HFF-Myc (cell line): ENCODE data around the gene GTPBP4.

ENCODE experiments used
- DNase-seq: peaks from one replicate; pipeline ENCODE4 v3.0.0-alpha.2; 2011; ENCODE audit warnings: low read depth; ENCODE audit errors: extremely low read depth
- H3K4me3 ChIP-seq: replicated peaks from 2 replicates; pipeline ENCODE4 v1.5.1; 2011; ENCODE audit warnings: low read depth, mild to moderate bottlenecking, control low read depth, low read length
- TF ChIP-seq, protein P1 (sequence below): IDR thresholded peaks from 2 replicates; pipeline ENCODE4 v1.5.1; 2012; ENCODE audit warnings: mild to moderate bottlenecking, low read depth, low read length, control low read depth; ENCODE audit errors: missing control alignments

Gene GTPBP4

DNA sequence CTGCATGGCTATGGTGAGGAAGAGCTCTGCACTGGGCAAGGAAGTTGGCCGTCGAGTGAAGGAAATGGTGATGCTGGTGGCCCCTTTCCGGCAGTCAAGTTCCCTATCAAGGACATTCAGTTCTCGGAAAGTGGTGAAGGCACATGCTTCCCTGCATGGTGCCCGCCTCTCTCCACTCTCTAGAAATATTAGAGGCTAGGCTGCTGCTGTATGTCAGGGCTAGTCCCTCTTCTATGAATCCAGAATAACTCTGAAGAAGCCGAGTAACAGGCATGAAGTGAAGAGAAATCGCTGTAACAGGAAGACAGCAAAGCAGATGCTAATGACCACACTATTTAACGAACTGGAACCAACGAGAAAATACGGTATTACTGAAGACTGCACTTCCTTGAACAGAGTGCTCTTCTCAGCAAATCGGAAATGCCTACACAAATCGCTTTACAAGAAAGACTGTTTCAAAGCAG, 55.3 kb downstream of the GTPBP4 start:
- TF ChIP-seq, protein P1, sequence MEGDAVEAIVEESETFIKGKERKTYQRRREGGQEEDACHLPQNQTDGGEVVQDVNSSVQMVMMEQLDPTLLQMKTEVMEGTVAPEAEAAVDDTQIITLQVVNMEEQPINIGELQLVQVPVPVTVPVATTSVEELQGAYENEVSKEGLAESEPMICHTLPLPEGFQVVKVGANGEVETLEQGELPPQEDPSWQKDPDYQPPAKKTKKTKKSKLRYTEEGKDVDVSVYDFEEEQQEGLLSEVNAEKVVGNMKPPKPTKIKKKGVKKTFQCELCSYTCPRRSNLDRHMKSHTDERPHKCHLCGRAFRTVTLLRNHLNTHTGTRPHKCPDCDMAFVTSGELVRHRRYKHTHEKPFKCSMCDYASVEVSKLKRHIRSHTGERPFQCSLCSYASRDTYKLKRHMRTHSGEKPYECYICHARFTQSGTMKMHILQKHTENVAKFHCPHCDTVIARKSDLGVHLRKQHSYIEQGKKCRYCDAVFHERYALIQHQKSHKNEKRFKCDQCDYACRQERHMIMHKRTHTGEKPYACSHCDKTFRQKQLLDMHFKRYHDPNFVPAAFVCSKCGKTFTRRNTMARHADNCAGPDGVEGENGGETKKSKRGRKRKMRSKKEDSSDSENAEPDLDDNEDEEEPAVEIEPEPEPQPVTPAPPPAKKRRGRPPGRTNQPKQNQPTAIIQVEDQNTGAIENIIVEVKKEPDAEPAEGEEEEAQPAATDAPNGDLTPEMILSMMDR = no peak
- DNase-seq = no peak
- no peak overlapping the region for H3K4me3 ChIP-seq

DNA sequence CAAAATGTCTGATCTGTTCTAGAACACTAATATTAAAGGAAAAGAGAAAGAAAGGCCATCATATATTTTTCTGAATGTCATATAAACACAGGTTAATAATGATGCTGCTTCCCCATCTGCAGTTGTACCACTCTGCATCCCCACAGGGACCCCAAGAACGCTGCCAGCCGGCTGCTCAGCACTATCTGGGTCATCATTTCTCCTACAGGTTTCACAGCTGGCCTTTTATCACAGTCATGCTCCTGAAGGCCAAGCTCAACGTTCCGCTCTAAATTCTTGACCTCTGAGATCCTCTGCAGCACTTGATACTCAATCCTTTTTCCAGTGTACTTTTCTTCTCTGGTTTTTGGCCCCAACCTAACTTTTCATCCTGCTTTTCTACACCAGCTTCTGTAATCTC, 55.9 kb downstream of the GTPBP4 start:
- no peak for DNase-seq
- H3K4me3 ChIP-seq = no peak overlapping the region
- TF ChIP-seq, protein P1 = no peak

DNA sequence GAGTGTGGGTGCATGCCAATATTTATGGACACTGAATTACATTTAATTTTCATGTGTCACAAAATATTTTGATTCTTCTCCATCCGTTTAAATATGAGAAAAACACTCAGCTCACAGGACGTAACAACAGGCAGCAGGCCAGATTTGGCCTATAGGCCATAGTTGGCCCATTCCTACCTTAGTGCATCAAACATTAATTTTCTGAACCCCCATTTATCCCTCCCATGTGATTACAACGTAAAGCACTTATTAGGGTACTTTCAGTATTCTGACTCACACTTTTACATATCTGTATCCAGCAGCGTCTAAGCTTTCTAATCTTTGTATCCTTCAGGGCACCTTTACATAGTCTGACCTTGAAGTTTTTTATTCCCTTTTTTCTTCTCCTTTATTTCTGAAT, 56.7 kb downstream of the GTPBP4 start:
- TF ChIP-seq, protein P1 = no peak
- H3K4me3 ChIP-seq = no peak overlapping the region
- DNase-seq = no peak

DNA sequence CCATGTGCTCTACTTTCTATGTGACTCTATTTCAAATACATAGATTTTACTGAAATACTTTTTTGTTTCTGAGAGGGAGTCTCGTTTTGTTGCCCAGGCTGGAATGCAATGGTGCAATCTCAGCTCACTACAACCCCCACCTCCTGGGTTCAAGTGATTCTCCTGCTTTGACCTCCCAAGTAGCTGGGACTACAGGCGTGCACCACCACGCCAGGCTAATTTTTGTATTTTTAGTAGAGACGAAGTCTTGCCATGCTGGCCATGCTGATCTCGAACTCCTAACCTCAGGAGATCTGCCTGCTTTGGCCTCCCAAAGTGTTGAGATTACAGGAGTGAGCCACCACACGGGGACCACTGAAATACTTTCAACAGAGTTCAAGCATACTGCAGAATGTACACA, 57.2 kb downstream of the GTPBP4 start:
- TF ChIP-seq, protein P1 = no peak
- H3K4me3 ChIP-seq = peak overlapping the region; percentile 27; the same call in 1 of the 2 replicates
- DNase-seq = no peak

DNA sequence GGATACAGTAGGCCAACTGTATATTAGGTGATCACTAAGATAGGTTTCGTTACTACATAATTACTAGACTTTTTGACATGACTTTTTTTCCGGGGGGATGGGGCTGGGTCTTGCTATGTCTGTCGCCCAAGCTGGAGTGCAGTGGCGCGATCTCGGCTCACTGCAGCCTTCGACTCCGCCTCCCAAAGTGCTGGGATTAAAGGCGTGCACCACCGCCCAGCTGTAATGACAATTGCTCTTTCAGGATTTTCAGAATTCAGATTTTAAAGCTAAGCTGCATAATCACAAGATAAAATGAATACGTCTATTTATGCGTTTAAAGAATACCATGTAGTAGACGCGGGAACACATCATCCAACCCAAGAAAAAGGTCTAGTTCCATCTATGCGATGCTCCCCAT, 59.7 kb downstream of the GTPBP4 start:
- TF ChIP-seq, protein P1 = no peak
- no peak for DNase-seq

DNA sequence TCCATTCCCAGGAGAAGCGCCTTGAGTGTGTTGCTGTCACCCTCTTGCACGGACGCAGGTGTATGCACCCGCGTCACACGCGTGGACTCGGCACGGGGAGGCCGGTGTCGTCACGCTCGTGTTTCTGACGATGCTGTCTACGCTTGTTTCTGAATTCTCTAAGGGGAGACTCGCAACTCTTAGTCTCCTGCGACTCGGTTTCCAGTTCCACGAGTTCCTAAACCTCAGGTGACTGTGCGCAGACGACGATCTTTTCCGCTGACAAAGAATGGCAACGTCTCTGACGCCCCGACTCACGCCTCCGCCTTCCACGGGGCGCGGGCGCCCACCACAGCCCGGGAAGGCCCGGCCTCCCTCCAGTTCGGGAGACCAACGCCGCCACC, 60.1 kb downstream of the GTPBP4 start:
- no peak for DNase-seq
- TF ChIP-seq, protein P1 = no peak
- H3K4me3 ChIP-seq = peak overlapping the region; percentile 90

More for the DNA sequence above, 59.7 kb downstream of the GTPBP4 start:
- peak overlapping the region; percentile 90 for H3K4me3 ChIP-seq
